ENCODE measurements around the gene MSMB. TPM values are rescaled to one million over a fixed set of nuclear protein-coding genes. Genes with fewer than 3 reads are reported as not detected.
A peak's percentile ranks its signal among the peaks of the same experiment; 100 is the strongest.

The MSMB gene
- total and polyA plus RNA-seq, 9 of the 15 experiments (the other 6 are each of a cell fraction or from before 2014, with no cell fraction given), result 0.21 to 0.60 TPM; not detected in 7

DNA sequence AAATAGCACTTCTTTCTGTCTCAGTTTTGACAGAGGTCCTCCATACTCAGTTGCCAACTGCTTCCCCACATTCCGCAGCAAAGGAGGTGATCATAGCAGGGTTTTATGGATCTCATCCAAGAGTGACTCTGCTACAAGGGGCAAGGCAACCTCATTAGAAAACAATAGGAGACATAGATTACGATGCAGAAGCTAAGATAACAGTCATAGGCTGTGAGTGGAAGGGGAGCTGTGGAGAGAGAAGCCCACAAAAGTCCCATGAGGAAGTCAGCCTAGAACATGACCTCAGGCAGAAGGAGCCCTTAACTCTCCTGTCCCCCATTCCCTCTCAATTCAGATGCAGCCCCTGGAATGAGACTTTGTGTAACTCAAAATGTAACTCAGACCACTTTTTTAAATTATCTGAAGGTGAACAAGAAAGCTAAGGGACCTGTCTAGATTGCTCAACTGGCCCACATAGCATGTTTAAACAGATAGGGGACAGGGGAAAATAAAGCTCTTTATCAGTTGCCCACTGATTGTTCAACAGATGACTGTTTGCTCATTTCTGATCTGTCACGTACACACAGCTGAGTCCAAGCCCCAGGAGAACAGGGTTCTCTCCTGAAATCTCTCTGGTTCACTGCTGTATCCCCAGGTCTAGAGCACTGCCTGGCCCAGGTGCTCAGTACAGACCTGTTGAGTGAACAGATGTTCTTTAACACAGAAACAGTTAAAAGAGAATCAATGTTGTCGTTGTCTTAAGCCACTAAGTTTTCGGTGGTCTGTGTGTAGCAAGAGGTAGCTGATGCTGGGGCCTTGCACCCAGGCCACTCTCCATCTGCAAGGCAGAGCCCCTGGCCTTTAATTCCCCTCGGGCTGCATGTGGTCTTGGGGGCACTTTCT is 14.2 kb downstream of the MSMB start (continued):
- TF ChIP-seq ARID1B (IDR thresholded peaks at IDR 0.05) (peak; percentile 82), GTF2E2 (tag; IDR thresholded peaks at IDR 0.05) (no peak), CBFA2T2 (conservative IDR thresholded peaks at IDR 0.05) (peak; percentile 71), ZNF766 (CRISPR knock-in tag; conservative IDR thresholded peaks at IDR 0.05) (no peak), ILK (tag; IDR thresholded peaks at IDR 0.05; ENCODE audit: borderline replicate concordance, low read depth) (no peak; the same call in 1 of the 2 replicates), TEAD4 (IDR thresholded peaks at IDR 0.05; ENCODE audit: low read length) (peak; percentile 82), TEAD4 (CRISPR knock-in tag; IDR thresholded peaks at IDR 0.05; ENCODE audit: borderline replicate concordance) (no peak), GABPB2 (CRISPR knock-in tag; conservative IDR thresholded peaks at IDR 0.05) (no peak), FOXA3 (CRISPR knock-in tag; conservative IDR thresholded peaks at IDR 0.05 in 1 of 2, IDR thresholded peaks at IDR 0.05 in 1 of 2) (peak in 1 of 2 experiments; percentile 52; a peak in 2 of 4 replicates), PYGO2 (tag; IDR thresholded peaks at IDR 0.05) (no peak), NFE2L1 (tag; IDR thresholded peaks at IDR 0.05; ENCODE audit: borderline replicate concordance, low read depth) (no peak), NFRKB (IDR thresholded peaks at IDR 0.05; ENCODE audit: low read depth) (no peak), ZNF668 (CRISPR knock-in tag; IDR thresholded peaks at IDR 0.05) (no peak), KAT8 (IDR thresholded peaks at IDR 0.05; ENCODE audit: low read depth) (no peak), ELF4 (CRISPR knock-in tag; IDR thresholded peaks at IDR 0.05) (no peak), NONO (IDR thresholded peaks at IDR 0.05; ENCODE audit: low read depth in 2 of 2, low read length in 1 of 2) (no peak)
- TF ChIP-seq, protein P1, sequence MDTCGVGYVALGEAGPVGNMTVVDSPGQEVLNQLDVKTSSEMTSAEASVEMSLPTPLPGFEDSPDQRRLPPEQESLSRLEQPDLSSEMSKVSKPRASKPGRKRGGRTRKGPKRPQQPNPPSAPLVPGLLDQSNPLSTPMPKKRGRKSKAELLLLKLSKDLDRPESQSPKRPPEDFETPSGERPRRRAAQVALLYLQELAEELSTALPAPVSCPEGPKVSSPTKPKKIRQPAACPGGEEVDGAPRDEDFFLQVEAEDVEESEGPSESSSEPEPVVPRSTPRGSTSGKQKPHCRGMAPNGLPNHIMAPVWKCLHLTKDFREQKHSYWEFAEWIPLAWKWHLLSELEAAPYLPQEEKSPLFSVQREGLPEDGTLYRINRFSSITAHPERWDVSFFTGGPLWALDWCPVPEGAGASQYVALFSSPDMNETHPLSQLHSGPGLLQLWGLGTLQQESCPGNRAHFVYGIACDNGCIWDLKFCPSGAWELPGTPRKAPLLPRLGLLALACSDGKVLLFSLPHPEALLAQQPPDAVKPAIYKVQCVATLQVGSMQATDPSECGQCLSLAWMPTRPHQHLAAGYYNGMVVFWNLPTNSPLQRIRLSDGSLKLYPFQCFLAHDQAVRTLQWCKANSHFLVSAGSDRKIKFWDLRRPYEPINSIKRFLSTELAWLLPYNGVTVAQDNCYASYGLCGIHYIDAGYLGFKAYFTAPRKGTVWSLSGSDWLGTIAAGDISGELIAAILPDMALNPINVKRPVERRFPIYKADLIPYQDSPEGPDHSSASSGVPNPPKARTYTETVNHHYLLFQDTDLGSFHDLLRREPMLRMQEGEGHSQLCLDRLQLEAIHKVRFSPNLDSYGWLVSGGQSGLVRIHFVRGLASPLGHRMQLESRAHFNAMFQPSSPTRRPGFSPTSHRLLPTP (IDR thresholded peaks at IDR 0.05; ENCODE audit: borderline replicate concordance, extremely low read depth, insufficient read length), result no peak
- TF ChIP-seq, protein P2, sequence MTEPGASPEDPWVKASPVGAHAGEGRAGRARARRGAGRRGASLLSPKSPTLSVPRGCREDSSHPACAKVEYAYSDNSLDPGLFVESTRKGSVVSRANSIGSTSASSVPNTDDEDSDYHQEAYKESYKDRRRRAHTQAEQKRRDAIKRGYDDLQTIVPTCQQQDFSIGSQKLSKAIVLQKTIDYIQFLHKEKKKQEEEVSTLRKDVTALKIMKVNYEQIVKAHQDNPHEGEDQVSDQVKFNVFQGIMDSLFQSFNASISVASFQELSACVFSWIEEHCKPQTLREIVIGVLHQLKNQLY (CRISPR knock-in tag; conservative IDR thresholded peaks at IDR 0.05), result no peak
- TF ChIP-seq, protein P3, sequence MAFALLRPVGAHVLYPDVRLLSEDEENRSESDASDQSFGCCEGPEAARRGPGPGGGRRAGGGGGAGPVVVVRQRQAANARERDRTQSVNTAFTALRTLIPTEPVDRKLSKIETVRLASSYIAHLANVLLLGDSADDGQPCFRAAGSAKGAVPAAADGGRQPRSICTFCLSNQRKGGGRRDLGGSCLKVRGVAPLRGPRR (CRISPR knock-in tag; IDR thresholded peaks at IDR 0.05), result no peak
- TF ChIP-seq, protein P4, sequence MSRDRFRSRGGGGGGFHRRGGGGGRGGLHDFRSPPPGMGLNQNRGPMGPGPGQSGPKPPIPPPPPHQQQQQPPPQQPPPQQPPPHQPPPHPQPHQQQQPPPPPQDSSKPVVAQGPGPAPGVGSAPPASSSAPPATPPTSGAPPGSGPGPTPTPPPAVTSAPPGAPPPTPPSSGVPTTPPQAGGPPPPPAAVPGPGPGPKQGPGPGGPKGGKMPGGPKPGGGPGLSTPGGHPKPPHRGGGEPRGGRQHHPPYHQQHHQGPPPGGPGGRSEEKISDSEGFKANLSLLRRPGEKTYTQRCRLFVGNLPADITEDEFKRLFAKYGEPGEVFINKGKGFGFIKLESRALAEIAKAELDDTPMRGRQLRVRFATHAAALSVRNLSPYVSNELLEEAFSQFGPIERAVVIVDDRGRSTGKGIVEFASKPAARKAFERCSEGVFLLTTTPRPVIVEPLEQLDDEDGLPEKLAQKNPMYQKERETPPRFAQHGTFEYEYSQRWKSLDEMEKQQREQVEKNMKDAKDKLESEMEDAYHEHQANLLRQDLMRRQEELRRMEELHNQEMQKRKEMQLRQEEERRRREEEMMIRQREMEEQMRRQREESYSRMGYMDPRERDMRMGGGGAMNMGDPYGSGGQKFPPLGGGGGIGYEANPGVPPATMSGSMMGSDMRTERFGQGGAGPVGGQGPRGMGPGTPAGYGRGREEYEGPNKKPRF (IDR thresholded peaks at IDR 0.05; ENCODE audit: low read depth, low read length), result no peak
